Measurements from ENCODE around the gene VEGFA.
A peak's percentile ranks its signal among the peaks of the same experiment; 100 is the strongest.

Gene VEGFA

GRCh38 chr6:43809417-43810305, 39.6 kb downstream of the VEGFA start:
- no peak for DNase-seq (ENCODE audit: extremely low spot score)
- TF ChIP-seq FOXA1 (IDR thresholded peaks at IDR 0.05), result no peak
- 0 out of 2 replicates have a peak, but pooled peaks have one; percentile 1 for TF ChIP-seq L3MBTL2 (conservative IDR thresholded peaks at IDR 0.05)
- POLR2A ChIA-PET, result no interaction called here
- CTCF ChIA-PET, result interaction anchor here (0.6 to 1.4 kb wide), 3 partner anchors 37 to 110 kb away, joined by 3 to 4 read pairs (median 3); no protein-coding TSS in a partner anchor

- ChIA-PET POLR2A (no interaction called here), CTCF (no interaction called here)
- no peak for TF ChIP-seq FOXM1 (IDR thresholded peaks at IDR 0.05; ENCODE audit: borderline replicate concordance)
- TF ChIP-seq LEF1 (IDR thresholded peaks at IDR 0.05; ENCODE audit: borderline replicate concordance), result no peak
- no peak for TF ChIP-seq HDGF (IDR thresholded peaks at IDR 0.05; ENCODE audit: borderline replicate concordance)
- TF ChIP-seq FOXK2 (IDR thresholded peaks at IDR 0.05), result no peak
- TF ChIP-seq ELF4 (IDR thresholded peaks at IDR 0.05), result no peak
- TF ChIP-seq ARNT (IDR thresholded peaks at IDR 0.05), result no peak
- TF ChIP-seq TARDBP (IDR thresholded peaks at IDR 0.05), result no peak
- no peak for TF ChIP-seq L3MBTL2 (conservative IDR thresholded peaks at IDR 0.05)
- TF ChIP-seq SUZ12 (IDR thresholded peaks at IDR 0.05), result no peak
- no peak for TF ChIP-seq SP1 (IDR thresholded peaks at IDR 0.05)
- TF ChIP-seq FOXA1 (IDR thresholded peaks at IDR 0.05), result no peak
- TF ChIP-seq BHLHE40 (IDR thresholded peaks at IDR 0.05; ENCODE audit: borderline replicate concordance), result no peak
- TF ChIP-seq PKNOX1 (IDR thresholded peaks at IDR 0.05), result no peak
- no peak for TF ChIP-seq CTBP1 (IDR thresholded peaks at IDR 0.05; ENCODE audit: borderline replicate concordance)
- no peak for DNase-seq (ENCODE audit: extremely low spot score)
Measured at GRCh38 chr6:43810965-43811732, 41.1 kb downstream of the VEGFA start.

- CTCF ChIA-PET, result no interaction called here
Measured at GRCh38 chr6:43811733-43812099, 41.7 kb downstream of the VEGFA start.

GRCh38 chr6:43812850-43813578, 43.0 kb downstream of the VEGFA start:
- ChIA-PET POLR2A (no interaction called here), CTCF (interaction anchor here (0.6 kb wide), 1 partner anchor 121 kb away, joined by 4 read pairs; no protein-coding TSS in a partner anchor)
- TF ChIP-seq FOXM1 (IDR thresholded peaks at IDR 0.05; ENCODE audit: borderline replicate concordance), result no peak
- DNase-seq (ENCODE audit: extremely low spot score), result no peak

More at GRCh38 chr6:43811733-43812099, 41.7 kb downstream of the VEGFA start:
- POLR2A ChIA-PET, result no interaction called here
- TF ChIP-seq LEF1 (IDR thresholded peaks at IDR 0.05; ENCODE audit: borderline replicate concordance) (no peak), NFRKB (IDR thresholded peaks at IDR 0.05) (no peak), SUZ12 (IDR thresholded peaks at IDR 0.05) (no peak), ELF4 (IDR thresholded peaks at IDR 0.05) (no peak), CTBP1 (IDR thresholded peaks at IDR 0.05; ENCODE audit: borderline replicate concordance) (no peak), TARDBP (IDR thresholded peaks at IDR 0.05) (no peak), ARNT (IDR thresholded peaks at IDR 0.05) (no peak), FOXM1 (IDR thresholded peaks at IDR 0.05; ENCODE audit: borderline replicate concordance) (no peak), L3MBTL2 (conservative IDR thresholded peaks at IDR 0.05) (no peak), ZNF384 (IDR thresholded peaks at IDR 0.05) (no peak), FOXA1 (IDR thresholded peaks at IDR 0.05) (no peak), SP1 (IDR thresholded peaks at IDR 0.05) (no peak), FOXK2 (IDR thresholded peaks at IDR 0.05) (no peak), HDGF (IDR thresholded peaks at IDR 0.05; ENCODE audit: borderline replicate concordance) (no peak), BHLHE40 (IDR thresholded peaks at IDR 0.05; ENCODE audit: borderline replicate concordance) (no peak), PKNOX1 (IDR thresholded peaks at IDR 0.05) (no peak)
- no peak for DNase-seq (ENCODE audit: extremely low spot score)

GRCh38 chr6:43814111-43814510, 44.1 kb downstream of the VEGFA start:
- CTCF ChIA-PET, result no interaction called here
- no peak for DNase-seq (ENCODE audit: extremely low spot score)
- TF ChIP-seq ZNF384 (IDR thresholded peaks at IDR 0.05) (no peak), TARDBP (IDR thresholded peaks at IDR 0.05) (no peak), SUZ12 (IDR thresholded peaks at IDR 0.05) (no peak), SP1 (IDR thresholded peaks at IDR 0.05) (no peak), L3MBTL2 (conservative IDR thresholded peaks at IDR 0.05) (no peak), FOXM1 (IDR thresholded peaks at IDR 0.05; ENCODE audit: borderline replicate concordance) (no peak), NFRKB (IDR thresholded peaks at IDR 0.05) (no peak), HDGF (IDR thresholded peaks at IDR 0.05; ENCODE audit: borderline replicate concordance) (no peak), CTBP1 (IDR thresholded peaks at IDR 0.05; ENCODE audit: borderline replicate concordance) (no peak), FOXA1 (IDR thresholded peaks at IDR 0.05) (no peak), ARNT (IDR thresholded peaks at IDR 0.05) (no peak), PKNOX1 (IDR thresholded peaks at IDR 0.05) (no peak), LEF1 (IDR thresholded peaks at IDR 0.05; ENCODE audit: borderline replicate concordance) (no peak), ELF4 (IDR thresholded peaks at IDR 0.05) (no peak)
- POLR2A ChIA-PET, result no interaction called here

Measured in HEK293T (cell line).